NCI-H748 treated with DMSO at 0.1 percent for 48 hours (cell line): ENCODE measurements around the gene IDNK.
A peak's percentile ranks its signal among the peaks of the same experiment; 100 is the strongest.

Experiments used
- DNase-seq: peaks from one replicate; lab custom pipeline; 2025; lab: John Stamatoyannopoulos, UW

The IDNK gene

DNA sequence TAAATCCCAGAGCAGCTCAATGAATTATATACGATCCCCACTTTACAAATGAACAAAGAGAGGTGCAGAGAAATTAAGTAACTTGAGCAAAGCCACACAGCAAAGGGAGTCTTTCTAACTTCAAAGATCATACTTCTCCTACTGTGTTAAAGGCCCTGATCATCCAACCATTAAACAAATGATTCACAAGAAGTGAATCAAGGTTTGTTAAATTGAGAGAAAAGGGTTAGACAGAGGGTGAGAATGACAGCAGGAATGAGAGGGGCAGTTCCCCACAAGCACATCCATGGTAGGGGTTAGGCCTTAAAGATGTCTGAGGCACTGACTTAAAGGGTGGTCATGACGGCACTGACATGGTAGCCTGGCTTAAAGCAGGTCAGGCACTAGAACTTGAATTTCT, 10.7 kb downstream of the IDNK start:
- no peak for DNase-seq

DNA sequence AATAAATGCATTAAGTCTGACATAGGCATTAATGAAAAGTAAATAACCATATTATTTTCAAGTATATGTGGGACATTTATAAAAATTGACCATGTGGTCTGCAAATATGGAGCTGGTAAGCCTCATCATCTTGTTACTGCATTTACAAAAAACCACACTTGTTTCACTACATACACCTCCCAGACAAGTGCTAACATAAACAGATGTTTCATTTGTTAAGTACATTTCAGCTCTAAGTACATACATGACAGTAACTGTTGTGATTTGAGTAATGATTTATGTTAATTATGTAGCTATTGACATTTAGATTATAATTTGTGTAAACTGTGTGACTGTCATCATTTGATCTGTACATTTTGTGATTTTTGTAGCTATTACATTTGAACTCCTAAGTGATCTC, 13.9 kb downstream of the IDNK start:
- no peak for DNase-seq

DNA sequence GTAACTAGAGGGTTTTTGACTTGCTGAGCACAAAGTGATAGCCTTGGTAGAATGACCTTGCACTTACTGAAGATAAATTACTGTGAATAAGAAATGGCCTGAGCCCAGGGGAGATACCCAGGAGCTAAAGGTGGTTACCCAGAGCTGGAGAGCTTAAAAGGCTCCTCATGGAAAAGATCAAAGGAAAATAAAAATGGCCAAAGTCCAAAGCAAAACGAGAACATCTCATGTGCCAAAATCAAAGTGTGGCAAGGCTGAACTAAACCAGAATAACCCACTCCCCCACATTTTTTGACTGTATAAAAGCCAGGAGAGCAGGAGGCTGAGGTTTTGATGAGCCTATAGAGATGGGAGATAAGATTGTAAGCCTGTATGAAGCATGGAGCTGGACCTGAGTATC, 14.4 kb downstream of the IDNK start:
- no peak for DNase-seq

DNA sequence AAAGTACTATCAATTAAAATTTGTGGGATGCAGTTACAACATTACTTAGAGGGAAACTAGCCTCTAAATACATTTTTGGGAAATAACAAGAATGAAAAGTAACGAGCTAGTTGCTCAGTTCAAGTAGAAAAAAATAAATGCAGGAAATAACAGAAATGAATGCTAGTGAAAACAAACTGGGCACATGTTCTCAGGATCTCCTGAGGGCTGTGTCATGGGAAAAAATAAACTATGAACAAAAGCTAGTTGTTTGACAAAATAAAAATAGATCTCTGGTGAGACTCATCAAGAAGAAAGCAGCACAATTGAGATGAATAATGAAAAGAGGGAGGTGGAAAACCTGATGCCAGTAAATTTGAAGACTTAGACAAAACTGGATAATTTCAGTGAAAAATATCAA, 16.3 kb downstream of the IDNK start:
- no peak for DNase-seq

DNA sequence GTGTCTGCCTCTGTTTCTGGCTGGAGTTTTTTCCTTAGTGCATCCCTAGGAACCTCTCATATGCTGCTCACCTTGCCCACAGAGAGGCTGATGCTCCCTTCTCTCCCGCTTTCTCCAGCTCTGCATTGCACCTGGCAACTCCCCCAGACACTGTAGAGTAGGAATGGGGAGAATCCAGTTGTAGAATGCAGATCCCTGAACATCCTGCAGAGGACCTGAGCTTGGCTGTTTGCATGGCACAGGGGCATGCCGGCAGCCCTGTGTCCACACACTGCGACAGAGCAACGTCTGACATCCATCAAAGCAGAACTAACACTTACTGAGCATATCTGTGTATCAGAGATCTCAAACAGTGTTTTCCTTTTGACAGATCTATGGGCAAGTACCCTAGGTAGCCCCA, 19.9 kb downstream of the IDNK start:
- DNase-seq = no peak

DNA sequence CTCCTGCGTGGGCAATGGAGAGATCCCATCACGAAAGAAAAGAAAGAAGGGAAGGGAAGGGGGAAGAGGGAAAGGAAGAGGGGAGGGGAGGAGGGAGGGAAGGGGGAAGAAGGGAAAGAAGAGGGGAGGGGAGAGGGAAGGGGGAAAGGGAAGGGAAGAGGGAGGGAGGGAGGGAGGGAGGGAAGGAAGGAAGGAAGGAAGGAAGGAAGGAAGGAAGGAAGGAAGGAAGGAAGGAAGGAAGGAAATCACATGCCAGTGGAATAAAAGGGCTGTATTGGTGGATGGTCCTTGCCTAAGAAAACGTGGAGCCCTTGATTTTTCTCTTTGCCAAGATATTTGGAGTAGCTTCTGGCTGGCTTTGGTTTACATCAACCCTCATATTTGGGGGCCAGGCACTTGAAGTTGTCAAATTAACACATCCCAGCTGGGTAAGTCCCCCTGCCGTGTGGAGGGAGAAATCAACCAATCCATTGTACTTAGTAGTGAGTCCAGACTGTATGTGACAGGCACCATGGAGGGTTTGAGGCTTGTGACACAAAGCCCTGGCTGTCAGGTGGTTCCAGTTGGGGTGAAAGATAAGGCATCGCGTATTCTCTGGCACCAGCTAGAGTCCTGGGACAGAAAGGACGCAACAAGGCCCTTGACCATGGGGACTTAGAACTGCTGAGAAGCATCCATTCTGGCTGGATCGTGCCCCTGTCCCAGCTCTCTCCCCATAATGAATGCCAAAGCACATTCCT, 23.7 kb downstream of the IDNK start:
- no peak for DNase-seq

DNA sequence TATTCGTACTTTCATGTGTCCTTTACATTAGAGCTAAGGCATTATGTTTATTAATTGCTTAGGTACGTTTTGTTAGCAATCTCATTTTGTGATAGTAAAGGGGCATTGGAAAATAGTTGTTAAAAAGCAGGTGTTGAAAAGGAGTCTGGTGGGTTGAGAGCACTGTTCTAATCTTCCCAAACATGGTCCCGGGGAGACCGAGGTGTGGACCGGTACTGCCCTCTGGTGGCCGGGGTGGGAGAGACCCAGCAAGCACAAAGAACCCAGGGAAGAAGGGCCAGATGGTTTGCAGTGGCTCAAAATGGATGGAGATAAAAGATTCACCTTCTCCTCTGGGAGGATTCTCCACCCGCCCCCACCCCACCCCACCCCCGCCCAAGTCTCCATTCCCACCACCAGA, 26.1 kb downstream of the IDNK start:
- peak; percentile 33 for DNase-seq

DNA sequence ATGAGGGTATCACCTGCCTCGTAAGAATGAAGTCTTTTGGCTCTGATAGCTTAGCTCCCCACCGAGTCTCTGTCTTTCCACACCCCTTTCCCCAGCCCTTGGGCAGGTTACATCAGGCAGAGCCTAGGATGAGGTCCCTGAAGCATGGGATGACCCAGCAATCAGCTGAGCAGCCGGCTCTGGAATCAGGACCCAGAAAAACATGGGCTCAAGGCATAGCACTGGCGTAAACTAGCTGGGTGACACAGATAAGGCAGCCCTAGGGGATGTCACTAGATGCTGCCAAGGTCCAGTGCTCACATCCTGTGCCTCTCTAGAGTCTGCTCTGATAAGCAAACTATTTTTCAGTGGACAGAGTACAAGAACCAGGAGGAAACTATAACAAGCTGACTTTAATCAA, 26.6 kb downstream of the IDNK start:
- no peak for DNase-seq

DNA sequence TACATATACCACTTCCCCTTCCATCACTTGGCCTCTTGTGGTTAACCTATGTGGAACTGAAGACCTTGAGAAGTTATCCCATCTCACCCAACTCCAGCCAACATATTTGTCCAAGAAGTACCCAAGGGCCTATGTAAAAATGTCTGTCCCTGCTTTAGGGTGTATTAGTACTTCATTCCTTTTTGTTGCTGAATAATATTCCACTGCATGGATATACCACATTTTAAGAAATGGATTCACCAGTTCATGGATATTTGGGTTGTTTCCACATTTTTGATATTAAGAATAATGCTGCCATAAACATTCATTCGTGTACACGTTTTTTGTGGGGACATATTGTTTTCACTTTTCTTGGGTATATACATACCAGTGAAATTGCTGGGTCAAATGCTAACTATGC, 28.6 kb downstream of the IDNK start:
- DNase-seq = no peak

DNA sequence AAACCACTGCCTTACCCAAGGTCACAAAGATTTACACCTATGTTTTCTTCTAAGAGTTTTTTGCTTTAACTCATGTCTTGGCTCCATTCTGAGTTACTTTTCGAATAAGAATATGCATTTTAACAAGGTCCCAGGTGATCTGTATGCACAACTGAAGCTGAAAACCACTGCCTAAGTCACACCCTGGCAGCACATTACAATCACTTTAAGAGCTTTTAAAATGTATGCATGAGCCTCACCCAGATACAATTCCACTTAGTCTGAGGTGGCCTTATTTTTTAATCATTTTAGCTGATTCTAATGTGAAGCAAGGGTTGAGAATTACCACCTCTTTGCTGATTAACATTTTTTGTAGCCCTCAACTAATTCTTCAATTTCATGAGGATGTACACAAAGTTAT, 29.5 kb downstream of the IDNK start:
- DNase-seq = no peak

DNA sequence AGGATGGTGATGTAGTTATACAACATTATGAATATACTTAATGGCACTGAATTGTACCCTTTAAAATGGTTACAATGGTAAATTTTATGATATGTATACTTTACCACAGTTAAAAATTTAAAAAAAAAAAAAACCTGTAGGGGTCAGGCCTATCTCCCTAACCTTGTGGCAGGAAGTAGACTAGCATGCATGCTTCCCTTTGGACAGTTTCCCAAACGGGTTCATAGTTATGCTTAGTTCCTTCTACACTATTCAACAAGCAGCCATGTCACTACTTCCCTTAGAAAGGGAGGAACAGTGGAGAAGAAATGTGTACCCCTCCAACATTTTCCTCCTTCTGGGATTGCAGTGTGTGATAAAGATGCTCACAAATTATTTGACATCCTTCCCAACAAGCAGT, 32.5 kb downstream of the IDNK start:
- no peak for DNase-seq

DNA sequence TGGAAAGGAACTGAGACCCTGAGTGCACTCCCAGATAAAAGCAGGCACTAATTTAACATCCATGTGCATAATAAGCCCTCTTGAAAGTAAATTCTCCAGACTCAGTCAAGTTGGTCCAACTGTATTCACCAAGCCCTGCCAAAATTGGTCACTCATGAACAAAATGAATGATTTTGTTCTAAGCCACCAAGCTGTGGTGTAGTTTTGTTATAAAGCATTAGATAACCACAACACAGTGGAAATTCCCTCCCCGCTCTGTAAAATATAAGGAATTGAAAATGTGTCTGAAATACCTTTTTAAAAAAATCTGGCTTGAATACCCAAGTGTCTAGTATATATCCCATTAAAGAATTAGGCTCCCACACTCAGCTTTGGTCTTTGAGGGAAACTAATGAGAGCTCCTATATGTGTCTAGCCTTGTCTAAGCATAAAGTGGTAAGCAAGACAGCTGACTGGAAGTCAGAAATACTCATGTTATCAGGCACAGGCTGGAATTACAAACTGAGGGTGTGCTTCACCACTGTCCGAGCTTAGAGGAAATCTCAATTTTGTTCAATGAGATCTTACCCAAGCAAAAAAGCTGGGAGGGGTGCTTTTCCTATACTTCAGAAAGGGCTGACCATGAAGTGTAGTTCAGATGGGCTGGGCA, 33.2 kb downstream of the IDNK start:
- no peak for DNase-seq

DNA sequence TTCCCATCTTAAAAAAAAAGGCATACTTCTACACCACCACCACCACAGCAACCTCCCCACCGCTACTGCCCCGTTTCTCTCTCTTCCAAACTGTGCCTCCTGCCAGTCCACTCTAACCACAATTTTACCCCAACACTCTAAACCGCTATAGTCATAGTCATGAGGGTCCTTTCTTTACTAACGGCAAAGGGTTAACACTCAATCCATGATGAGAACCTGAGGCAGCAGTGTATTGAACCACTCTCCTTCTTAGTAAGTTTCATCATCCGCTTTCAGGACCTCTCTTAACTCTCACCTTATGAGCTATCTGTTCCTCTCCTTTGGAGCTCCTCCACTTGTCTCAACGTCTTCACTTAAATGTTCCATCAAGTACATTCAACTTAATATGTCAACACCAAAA, 34.0 kb downstream of the IDNK start:
- no peak for DNase-seq

DNA sequence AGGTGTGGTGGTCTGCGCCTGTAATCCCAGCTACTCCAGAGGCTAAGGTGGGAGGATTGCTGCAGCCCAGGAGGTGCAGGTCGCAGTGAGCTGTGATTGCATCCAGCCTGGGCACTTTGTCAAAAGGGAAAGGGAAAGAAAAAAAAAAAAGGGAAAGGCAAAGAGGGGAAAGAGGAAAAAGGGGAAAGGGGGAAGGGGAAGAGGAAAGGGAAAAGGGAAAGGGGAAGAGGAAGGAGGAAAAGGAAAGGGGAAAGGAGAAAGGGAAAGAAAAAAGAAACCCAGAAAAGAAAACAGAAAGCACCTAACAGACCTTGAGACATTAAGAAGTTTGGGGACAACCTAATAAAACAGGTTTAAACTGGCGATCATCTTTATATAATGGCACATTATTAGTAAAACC, 40.0 kb downstream of the IDNK start:
- DNase-seq = no peak

DNA sequence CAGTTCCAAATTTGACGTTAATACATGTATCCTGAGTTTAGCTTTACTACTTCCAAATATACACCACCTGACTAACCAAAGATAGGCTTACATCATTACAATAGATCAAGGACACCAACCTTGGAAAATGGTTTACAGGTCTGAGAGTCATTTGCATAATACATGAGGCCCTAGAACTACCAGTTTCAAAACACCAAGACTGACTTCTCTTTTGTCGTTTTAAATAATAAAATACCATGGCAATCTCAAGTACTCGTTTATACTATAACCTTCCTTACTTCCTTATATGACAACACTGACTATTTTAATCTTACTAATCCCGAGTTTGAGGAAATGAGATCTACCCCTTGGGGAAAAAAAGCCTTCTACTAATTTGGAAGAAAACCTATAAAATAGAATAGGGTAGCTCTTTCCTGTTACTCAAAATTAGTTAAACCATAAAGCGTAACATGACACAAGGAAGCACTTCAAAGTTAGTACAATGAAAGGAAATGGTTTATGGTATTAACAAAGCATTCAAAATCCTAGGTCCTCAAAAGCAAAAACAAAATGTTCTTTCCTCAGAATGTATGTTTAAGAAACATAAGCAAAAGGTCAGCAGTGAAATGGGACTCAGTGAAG, 42.7 kb downstream of the IDNK start:
- no peak for DNase-seq

DNA sequence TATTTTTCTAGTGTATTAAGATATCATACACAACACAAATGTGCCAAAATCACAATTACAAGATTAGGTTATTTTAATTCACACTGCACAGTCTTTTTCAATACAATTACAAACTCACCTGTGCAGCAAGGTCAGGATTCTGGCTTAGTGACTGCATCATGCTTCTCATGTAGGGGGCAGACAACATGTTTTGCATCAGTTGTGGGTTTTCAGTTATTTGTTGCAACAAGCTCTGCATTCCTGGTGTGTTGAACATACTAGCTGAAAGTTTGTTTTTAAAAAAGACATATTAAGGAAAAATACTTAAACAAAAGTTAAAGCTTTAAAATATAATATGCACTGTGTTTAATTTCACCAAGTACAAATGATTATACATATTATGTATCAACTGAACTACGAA, 46.1 kb downstream of the IDNK start:
- DNase-seq = no peak

DNA sequence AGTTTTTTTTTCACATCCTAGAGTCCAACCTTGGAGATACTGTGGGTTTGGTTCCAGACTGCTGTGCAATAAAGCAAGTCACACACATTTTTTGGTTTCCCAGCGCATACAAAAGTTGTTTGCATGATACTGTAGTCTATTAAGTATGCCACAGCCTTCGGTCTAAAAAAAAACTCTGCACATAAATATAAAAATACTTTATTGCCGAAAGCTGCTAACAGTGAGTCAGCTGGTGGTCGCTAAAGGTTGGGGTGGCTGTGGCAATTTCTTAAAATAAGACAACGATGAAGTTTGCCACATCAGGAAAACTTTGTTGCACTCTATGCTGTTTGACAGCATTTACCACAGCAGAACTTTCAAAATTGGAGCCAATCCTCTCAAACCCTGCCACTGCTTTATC, 47.4 kb downstream of the IDNK start:
- DNase-seq = no peak

DNA sequence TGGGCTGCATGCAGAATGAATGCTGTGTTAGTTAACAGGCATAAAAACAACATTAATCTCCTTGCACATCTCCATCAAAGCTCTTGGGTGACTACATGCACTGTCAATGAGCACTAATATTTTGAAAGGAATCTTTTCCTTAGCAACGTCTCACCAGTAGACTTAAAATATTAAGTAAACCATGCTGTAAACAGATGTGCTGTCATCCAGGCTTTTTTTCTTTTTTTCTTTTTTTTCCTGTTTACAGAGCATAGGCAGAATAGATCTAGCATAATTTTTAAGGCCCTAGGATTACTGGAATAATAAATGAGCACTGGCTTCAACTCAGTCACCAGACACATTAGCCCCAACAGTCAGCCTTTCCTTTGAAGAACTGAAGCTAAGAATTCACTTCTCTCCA, 48.5 kb downstream of the IDNK start:
- DNase-seq = no peak

DNA sequence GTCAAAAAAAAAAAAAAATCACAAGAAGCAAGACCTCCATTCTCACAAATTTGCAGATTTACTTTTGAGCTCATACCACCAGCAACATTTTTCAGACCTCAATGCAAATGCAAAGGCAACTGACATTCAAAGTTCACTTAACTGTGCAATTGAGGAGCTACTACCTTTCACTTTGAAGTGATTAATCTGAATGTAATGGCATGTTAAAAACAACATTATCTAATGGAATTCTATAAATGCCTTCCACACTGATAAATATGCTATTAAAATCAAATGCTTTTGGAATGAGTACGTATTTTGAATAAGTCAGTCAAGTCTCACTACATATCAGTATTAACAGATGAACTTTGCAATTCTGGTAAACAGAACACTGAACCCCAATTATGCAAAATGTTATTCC, 52.5 kb downstream of the IDNK start:
- DNase-seq = no peak

DNA sequence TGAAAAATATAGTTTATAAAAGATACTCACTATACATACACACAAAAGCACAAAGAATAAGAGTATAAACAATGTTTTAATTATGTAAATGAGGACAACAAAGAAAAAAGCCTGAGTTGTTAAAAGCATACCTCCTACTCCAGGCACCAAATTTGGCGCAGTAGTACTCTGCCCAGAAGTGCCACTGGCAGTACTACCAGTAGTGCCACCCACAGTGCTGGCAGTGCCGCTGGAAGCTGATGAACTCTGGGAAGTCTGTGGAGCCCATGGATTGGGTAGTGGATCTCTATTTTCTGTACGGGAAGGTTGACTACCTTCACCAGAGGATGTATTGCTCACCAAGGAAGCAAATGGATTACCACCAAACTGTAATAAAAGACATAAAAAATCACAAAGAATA, 54.7 kb downstream of the IDNK start:
- DNase-seq = no peak

DNA sequence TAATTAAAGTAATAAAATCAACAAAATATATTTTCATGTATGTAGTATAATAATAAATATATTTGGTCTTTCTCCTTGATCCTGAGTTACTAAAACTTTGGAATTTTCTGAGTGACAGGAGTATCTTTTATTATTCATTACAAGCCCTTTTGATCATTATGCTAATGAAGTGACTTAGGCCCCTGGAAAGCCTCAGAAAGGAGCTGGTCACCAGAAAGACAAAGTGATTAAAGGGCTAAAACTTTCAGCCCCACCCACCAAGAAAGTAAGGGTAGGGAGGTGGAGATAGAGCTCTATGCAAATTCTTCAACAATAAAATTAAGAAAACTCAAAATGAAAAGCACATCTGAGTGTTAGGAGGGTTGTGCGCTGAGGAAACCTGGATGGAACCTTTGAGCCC, 57.3 kb downstream of the IDNK start:
- no peak for DNase-seq

DNA sequence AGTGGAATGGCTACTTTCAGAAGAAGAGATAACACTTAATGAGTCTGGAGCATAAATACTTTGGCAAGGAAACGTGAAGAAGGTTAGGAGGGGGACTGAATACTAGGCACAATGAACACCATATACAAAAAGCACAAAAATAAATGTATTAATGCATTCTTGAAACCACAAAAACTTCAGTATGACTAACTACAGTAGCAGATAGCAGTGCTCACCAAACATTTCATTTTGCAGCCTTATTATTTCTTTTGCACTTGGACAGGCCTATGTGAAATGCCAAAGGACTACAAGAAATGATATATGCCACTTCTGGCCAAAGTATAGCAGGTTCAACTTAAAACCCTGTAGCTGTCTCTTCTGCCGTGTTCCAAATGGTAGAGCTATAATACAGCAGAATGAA, 58.5 kb downstream of the IDNK start:
- DNase-seq = no peak

DNA sequence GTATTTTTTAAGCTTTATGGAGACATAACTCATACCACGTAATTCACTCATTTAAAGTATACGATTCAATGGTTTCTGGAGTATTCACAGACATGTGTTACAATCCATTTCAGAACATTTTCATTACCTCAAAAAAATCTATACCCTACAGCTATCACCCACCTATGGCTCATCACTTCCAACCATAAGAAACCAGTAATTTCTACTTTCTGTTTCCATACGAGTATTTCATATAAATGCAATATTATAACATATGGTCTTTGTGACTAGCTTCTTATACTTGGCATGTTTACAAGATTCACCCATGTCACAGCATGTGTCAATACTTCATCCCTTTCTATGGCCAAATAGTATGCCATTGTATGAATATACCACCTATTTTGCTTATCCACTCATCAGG, 66.0 kb downstream of the IDNK start:
- DNase-seq = no peak

DNA sequence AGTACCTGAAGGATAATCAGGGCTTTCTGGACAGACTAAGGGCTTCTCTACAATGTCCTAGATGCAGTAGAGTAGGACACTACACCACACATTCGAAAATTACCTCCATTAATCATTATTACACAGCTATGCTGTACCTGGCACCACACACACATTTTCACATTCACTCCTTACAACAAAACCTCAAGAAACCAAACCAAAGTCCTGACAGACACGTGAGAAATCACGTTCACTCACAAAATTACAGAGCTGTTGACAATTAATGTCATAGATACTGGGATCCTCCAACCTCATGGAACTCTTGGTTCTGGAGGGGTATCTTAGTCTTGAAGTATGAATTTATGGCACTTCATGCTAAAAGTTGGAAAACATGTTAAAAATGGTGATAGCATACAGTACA, 68.5 kb downstream of the IDNK start:
- no peak for DNase-seq
